Mucosa of stomach (tissue), 1 donor: ENCODE measurements around the gene DBN1.

Source experiments
- H3K27me3 ChIP-seq: one replicate; pipeline ENCODE4 v1.7.0; 2013; ENCODE audit warnings: mild to moderate bottlenecking, low read length; ENCODE audit not compliant: control insufficient read depth, insufficient read depth
- H3K36me3 ChIP-seq: one replicate; pipeline ENCODE4 v1.7.0; 2013; ENCODE audit warnings: low read length; ENCODE audit not compliant: control insufficient read depth, insufficient read depth
- H3K4me1 ChIP-seq: one replicate; pipeline ENCODE4 v1.7.0; 2013; ENCODE audit warnings: mild to moderate bottlenecking, low read length; ENCODE audit not compliant: control insufficient read depth, insufficient read depth
- H3K4me3 ChIP-seq: one replicate; pipeline ENCODE4 v1.7.0; 2013; ENCODE audit warnings: low read length
- H3K9ac ChIP-seq: one replicate; pipeline ENCODE4 v1.7.0; 2013; ENCODE audit warnings: mild to moderate bottlenecking, low read length, moderate library complexity
- H3K9me3 ChIP-seq: one replicate; pipeline ENCODE4 v1.7.0; 2013; ENCODE audit warnings: mild to moderate bottlenecking, low read length, moderate library complexity; ENCODE audit not compliant: control insufficient read depth
- donor health status: Pancreatic carcinoma.

DBN1 gene

GRCh38 chr5:177414481-177414880 is 59.0 kb downstream of the DBN1 start:
- no peaks in the 10 kb centered on the region for H3K9me3 ChIP-seq
- no peaks in the 10 kb centered on the region for H3K27me3 ChIP-seq
- no peak overlapping the region for H3K4me3 ChIP-seq
- H3K36me3 ChIP-seq = no peaks in the 10 kb centered on the region
- H3K4me1 ChIP-seq = peaks cover 6% of the 10 kb centered on the region
- H3K9ac ChIP-seq = no peak overlapping the region

DNA sequence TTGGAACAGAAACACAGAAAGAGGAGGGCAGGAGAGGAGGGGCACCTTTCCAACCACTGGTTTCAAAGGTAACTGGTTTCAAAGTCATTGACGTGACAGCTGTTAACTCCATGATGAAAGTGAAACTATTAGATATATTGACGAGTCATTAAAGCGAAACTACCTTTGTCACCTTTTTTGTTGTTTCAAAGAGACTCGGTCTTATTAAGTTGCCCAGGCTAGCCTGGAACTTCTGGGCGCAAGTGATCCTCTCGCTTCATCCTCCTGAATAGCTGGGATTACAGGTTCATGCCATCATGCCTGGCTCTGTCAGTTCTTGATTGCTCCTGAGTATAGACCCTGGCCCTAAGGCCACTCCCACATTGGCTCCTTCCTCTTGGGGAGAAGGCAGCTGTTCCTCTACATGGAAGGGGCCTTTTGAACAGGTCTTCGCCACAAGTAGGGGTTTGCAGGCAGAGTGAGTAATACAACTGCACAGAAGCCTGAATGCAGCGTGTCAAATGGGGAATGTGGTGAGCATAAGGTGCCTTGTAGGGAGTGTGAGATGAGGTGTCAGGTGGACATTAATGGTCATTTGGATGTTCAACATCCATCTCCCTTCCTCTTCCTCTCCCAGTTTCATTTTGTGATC is 60.7 kb downstream of the DBN1 start:
- H3K27me3 ChIP-seq = no peaks in the 10 kb centered on the region
- H3K9me3 ChIP-seq = no peaks in the 10 kb centered on the region
- no peak overlapping the region for H3K9ac ChIP-seq
- peaks cover 6% of the 10 kb centered on the region for H3K4me1 ChIP-seq
- no peaks in the 10 kb centered on the region for H3K36me3 ChIP-seq
- no peak overlapping the region for H3K4me3 ChIP-seq

DNA sequence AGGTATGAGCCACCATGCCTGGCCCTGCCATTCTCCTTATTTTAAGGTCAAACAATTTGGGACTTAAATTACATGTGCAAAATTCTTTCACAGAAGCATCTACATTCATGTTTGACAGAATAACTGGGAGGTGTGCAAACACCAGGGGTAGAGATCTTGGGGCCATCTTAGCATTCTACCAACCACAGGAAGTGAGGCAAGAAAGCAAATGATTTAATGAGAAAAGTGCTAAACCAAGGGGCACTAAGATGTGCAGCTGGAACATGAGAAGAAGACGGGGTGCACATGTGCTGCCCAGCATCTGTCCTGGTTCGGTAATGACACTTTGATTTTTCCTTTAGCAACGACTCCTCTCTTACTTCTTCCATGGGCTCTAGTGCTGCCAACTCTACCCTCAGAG is 62.9 kb downstream of the DBN1 start:
- H3K36me3 ChIP-seq = no peaks in the 10 kb centered on the region
- no peak overlapping the region for H3K4me3 ChIP-seq
- no peaks in the 10 kb centered on the region for H3K9me3 ChIP-seq
- no peaks in the 10 kb centered on the region for H3K27me3 ChIP-seq
- H3K9ac ChIP-seq = no peak overlapping the region
- peaks cover 7% of the 10 kb centered on the region for H3K4me1 ChIP-seq

- H3K9me3 ChIP-seq = no peaks in the 10 kb centered on the region
- peaks cover 20% of the 10 kb centered on the region for H3K4me1 ChIP-seq
- no peak within 1 kb of the TSS for H3K9ac ChIP-seq
- no peak within 1 kb of the TSS for H3K4me3 ChIP-seq
- no peaks in the 10 kb centered on the region for H3K36me3 ChIP-seq
- H3K27me3 ChIP-seq = peaks cover 7% of the 10 kb centered on the region
Observed at GRCh38 chr5:177409043-177409801, 64.2 kb downstream of the DBN1 start, which contains the start of gene F12. Gene F12, minus strand, starts transcription at chr5:177409564. Its CDS starts 37 bp downstream, at chr5:177409527.
